DMS79 treated with DMSO at 0.1 percent for 48 hours (cell line): ENCODE measurements around the gene KIFC3.

Source experiments
- DNase-seq: peaks from one replicate; lab custom pipeline; 2025; lab: John Stamatoyannopoulos, UW

KIFC3 gene

DNA sequence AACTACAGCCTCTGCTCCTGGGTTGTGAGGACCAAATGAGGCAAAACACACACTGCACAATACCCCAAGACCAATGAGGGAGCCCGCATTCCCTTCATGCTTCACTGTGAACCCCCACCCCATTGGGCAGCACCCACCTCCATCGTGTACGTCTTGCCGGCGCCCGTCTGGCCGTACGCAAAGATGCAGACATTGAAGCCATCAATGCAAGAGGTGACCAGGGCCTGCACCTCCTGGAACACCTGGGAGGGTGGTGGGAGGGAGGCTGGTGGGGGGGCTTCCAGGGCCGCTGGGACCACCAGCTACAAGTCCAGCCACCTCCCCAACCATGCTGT, 38.3 kb downstream of the KIFC3 start:
- DNase-seq: no peak

DNA sequence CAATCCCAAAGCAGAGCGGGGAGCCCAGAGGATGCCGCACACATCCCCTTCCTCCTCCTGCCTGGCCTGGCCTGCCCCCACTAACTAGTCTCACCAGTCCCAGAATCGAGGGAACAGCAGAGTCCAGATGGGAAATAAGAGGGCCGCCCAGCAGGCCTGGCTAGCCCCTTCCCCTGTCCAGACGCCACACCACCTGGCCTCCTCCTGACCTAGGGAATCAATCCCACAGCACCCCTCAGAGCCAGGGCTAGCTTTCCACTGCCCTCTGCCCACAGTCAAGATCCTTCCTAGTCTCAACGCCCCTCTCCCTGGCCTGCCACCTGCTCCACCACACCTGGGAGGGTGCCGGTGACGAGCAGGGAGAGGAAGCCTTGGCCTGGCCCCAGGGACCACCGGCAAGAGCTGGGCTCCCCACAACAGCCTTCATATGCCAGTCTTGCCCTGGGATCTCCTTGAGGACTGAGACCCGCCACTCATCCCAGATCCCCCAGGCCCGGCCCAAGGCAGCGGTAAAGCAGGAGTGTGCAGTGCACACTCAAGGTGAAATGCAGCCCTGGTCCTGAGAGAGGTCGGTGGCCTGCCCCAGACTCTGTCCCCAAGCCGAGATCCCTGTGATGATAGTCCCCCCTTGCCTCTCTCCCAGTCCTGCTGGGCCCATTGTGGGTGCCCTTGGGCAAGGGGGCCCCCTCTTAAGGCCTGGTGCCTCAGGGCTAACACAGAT, 38.8 kb downstream of the KIFC3 start:
- DNase-seq: no peak

DNA sequence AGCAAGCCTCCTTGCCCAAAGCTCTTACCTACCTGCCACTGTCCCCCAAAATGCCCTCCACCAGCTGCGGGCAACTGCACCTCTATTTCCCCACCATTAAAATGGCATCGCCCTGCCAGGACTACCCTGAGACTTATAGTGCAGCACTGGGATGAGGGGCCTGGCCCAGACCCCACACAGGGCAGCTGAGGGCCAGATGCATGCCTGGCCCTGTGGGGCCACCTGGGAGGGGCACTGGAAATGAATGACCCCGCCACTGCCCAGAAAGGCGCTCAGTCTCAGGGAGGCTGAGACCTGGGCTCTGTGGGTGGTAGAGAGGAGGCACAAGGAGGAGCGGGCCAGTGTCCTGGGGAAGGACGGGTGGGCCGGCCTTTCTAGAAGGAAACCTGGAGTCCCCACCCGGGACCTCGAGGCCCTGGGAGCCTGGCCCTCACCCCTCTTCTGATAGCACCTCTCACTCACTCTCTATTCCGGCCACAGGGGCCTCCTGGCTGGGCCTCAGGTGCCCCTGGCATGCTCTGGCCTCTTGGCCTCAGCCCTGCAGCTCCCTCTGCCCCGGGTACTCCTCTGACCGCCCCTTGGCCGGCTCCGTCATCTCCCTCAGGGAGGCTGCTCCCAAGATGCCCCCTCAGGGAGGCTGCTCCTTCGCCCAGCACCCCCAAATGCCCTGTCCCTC, 39.8 kb downstream of the KIFC3 start:
- DNase-seq: no peak

DNA sequence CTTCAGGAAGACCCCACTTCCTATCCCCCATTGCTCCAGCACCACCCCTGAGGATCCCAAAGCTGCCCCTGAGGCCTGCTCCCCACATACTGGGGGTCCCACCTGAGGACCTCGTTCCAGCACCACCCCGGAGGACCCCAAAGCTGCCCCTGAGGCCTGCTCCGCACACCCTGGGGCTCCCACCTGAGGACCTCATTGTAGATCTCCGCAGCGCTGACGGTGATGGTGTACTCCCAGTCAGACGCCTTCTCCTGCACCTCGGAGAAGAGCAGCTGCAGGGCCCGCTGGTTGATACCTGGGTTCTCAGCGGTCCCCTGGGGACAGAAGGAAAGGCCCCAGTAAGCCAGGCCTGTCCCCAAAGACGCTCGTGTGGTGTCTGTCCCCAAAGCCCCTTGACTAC, 40.3 kb downstream of the KIFC3 start:
- no peak for DNase-seq

DNA sequence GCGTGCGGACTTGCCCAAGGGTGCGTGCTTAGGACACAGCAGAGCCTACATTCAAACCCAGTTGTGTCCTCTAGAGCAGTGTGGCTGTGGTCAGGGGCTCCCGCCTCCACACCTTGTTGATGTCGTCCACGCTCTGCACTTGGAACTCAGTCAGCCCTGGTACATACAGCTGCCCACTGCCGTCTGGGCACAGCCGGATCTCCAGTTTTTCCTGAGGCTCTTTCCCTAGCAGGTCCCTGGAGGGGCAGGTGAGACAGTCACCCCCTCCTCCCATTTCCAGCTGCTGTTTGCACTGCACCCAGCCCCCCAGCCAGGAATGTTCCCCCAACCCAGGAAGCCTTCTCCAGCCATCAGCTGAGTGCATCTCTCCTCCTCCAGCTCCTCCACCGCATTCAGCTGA, 41.0 kb downstream of the KIFC3 start:
- DNase-seq: no peak

DNA sequence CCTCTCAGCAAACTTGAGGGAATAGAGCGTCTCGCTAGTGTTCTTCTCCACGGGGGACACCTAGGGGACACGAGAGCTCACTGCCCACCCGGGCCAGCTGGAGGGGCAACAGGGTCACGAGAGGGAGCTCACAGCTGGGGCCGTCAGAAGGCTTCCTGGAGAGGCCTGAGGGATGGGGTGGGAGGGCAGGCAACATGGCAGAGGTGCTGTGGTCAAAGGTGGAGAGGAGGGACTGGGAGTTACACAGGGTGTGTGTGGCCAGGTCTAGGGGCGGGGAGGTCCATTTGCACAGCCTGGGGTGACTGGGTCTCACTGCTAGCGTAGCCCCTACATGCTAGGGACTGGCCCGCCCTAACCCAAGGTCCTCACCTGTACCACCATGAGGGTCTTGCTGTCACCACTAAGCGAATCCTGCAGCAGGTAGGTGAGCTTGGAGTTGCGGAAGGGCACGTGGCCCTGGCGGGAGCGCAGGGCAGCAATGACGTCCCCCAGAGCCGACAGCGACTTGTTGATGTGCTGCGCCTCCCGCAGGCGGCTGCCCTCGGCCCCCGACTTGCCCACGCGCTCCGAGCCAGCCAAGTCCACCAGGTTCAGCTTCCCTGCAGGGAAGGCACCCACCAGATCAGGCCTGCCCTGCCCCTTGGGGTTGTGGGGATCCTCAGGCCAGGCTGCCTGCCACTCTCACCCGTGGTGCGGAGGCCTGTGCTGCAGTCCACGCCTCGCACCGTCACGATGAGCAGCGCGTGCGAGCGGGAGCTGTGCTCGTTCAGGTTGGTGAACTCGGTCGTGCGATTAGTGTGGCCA, 41.7 kb downstream of the KIFC3 start:
- DNase-seq: no peak

DNA sequence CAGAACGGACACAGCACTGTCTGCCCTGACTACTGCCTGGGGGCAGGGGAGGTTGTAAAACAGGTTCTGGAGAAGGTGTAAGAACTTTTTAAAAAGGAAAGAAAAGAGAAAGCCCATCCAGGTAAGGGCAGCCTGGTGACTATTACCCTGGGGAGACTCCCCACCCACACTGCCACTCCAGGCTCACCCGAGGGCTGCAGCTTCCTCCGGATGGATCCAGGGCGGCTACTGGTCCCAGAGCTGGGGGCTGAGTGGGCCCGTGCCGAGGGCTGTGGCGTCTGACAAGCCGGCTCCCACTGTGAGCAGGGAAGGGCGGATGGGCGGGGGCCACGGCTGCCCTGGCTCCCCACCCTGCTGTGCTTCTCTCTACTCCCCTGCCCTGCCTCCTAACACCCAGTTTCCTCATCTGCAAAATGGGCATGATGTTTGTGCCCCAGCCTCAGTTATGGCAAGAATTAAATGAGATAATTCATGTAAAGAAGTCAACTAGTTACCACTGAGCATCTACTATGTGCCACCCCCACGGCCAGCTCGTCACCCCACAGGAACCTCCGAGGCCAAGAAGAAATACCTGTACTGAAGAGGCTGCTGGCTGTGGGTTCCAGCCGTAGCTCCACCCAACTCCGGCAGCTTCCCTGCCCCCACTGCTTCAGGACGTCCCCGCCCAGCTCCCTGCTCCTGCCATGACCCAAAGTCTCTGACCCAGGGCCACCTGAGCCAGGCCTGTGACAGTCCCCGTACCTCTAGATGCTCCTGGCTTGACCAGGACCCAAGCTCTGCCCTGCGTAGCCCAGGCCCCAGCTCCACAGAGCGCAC, 42.5 kb downstream of the KIFC3 start:
- no peak for DNase-seq

DNA sequence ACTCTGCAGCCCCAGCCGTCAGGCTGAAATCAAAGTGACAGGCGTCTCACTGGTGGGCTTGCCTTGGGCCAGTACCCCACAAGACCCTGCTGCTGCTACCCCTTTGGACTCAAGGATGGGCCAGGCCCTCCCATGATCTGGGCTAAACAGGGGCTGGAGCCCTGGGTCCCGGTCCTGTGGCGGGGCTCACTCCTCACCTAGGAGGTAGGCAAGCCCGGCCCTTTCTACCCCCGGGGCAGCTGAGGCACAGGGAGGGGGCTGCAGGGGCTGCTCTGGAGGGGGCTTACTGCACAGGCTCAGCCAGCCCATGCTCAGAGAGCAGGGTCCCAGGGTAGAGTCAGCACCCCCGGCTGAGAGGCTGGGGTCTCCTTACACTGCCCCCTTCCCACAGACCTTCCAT, 43.2 kb downstream of the KIFC3 start:
- DNase-seq: no peak

DNA sequence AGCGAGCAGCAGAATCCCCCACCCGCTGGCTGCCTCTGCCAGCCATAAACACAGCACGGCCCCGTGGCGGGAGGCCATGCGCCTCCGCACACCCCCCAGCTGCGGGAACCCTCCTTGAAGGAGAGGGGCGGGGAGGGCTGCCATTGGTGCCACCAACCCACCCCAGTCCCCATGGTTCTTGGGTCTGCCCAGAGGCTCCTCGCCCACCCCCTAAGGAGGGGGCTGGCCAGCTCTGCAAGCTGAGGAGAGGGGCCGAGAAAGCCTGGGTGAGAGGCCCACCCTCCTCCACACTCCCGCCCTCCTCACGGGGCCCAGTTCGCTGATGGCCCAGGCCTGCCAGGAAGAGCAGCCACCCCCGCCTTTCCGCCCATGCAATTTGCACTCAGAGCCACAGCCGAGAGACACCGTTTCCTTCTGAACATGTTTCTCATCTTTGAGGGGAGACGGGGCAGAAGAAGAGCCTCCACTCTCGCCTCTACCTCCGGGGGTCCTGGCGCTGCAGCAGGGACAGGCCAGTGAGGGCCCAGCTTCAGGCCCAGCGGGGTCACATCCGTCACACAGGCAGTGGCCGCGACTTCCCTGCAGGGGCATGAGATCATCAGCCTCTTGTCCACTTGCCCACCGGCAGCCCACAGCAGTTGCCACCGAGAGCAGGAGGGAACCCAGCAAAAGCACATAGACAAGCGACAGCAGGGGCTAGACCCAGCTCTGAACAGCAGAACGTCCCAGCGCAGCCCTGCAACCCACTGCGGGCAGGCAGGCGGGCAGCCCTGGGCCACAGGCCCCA, 43.8 kb downstream of the KIFC3 start:
- DNase-seq: no peak

DNA sequence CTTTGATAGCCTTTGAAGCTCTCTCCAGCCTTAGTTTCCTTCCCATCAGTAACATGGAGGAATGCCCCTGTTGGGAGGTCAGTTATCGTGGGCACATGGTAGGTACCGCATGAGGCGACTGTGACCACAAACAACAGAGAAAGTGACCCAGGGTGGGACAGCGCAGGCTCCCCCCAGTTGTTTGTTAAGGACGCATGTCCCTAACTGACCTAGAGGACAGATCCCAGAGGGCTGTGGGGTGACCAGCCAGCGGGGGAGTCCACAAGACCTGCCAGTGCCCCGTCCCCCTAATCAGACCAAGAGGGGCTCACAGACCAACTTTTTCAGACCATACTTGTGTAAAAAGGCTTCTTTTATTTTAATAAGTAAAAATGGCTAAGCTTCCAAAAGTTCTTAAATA, 44.4 kb downstream of the KIFC3 start:
- DNase-seq: no peak

DNA sequence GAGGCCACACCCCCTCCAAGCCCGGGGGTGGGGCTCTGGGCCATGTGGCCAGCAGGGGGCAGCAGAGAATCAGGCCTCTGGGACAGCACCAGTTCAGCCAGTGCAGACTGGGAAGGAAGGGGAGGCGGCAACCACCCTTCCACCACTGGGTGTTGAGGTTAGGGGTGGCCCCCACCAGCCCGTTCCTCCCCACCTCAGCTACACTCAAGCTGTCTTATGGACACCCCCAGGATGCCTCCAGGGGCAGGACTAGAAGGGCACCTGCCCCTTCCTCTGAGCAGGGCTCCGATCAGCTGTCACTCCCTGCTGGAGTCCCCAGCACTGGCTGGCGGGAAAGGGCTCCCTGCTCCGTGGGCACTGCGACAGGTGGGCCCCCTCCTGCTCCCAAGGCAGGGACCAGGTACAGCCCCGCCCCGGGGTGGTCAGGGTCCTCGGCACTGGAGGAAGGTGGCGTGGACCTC, 44.9 kb downstream of the KIFC3 start:
- DNase-seq: no peak

DNA sequence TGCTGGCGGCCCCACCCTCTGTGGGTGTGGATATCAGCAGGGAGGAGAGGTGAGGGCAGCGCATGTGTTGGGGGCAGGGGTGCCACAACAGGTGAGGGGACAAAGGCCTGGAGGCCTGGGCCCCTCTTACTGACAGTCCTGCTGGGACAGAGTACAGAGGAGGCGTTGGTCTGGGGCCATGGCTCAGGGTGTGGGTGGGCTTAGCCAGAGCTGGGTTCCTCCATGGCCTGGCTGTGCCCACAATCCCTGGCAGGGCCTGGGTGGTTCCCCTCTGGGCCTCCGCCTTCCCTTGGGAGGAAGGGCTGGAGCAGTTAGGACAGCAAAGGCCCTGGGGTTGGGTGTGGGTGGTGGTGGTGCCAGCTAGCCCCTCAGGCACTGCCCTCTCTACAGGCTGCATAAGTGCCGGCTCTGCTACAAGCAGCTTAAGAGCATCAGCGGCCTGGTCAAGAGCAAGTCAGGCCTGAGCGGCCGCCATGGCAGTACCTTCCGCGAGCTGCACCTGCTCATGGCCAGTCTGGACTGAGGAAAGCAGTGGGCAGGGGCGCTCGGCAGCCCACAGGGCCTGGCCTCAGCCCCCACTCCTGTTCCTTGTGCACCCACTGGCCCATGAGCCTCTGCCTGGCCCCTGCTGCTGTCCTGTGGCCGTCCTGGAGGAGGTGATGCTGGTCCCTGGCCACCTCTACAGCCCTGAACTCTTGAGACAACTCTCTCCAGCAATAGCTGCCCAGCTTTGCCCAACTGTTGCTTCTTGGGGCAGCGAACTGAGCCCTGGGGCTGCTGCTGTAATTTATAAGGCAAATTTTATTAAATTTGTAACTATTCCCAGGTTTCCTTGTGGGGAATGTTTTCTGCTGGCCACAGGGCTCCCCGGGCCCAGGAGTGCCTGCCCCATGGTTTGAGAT, 45.6 kb downstream of the KIFC3 start:
- no peak for DNase-seq

DNA sequence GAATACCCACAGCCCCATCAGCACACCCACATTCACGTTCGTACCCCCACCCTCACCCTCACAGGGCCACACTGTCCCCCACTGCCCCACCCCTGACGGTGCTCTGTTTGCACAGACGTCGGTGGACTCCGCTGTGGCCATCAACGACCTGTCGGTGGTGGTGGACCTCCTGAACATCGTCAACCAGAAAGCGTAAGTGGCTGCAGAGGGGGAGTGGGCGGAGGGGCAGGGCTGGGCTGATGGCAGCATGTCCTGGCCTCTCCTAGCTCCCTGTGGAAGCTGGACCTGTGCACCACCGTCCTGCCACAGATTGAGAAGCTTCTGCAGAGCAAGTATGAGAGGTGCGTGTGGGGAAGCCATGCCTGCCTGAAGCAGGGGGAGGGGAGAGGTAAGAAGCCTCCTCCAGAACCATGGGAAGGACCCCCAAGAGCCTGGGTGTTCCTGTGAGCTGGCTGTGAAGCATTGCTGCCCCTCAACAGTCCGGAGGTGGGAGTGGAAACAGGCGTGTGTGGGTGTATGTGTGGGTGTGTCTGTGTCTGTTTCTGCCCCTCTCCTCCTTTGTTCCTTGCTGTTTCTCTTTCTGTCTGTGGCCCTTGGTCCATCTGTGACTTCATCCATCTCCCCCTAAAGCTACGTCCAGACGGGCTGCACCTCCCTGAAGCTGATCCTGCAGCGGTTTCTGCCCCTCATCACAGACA, 46.4 kb downstream of the KIFC3 start:
- DNase-seq: no peak

DNA sequence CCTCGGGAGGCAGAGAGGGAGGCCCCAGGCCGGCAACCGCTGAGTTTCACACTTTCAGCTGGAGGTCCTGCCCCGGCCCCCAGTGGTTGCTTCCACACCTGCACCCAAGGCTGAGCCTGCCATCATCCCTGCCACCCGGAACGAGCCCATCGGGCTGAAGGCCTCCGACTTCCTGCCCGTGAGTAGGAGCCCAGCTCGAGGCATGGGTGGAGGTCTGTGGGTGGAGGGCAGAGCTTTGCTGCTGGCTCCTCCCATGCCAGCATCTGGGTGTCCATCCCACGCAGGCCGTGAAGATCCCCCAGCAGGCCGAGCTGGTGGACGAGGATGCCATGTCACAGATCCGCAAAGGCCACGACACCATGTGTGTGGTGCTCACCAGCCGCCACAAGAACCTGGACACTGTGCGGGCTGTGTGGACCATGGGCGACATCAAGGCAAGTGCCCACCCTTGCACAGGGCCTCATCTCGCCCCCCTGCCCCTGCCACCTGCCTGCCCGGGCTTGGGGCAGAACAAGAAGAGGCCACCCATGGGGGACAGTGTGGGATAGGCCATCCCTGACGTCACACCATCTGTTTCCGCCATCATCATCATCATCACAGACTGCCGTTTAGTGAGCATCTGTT, 47.1 kb downstream of the KIFC3 start:
- no peak for DNase-seq

DNA sequence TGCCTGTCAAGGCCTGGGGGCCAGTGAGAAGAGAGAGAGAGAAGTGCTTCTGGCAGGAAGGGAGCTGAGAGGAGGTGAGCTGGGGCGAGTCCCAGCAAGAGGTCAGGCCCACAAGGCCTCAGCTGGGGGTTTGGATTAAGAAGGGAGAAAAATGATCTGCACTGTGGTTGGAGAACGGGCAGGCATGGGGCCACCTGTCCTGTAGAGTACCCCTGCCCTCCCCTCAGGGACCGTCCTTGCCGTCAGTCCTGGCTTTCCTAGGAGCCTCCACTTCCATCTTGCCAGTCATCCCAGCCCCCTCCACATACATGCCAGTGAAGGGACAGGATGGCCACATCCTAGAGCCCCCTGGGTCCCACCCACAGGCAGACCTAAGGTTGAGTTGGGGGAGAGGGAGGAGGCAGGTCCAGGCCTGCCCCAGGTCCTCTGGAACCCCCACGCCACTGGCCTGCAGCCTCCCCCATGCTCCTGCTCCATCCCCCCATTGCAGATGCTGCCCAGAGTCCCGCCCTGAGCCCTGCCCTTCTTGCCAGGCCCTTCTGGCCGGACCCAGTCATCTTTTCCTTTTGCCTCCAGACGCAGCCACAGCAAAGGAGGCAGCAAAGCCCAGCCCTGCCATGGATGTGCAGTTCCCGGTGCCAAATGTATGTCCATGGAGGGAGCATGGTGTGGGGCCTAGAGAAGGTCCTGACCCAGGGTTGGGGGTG, 47.8 kb downstream of the KIFC3 start:
- DNase-seq: no peak

DNA sequence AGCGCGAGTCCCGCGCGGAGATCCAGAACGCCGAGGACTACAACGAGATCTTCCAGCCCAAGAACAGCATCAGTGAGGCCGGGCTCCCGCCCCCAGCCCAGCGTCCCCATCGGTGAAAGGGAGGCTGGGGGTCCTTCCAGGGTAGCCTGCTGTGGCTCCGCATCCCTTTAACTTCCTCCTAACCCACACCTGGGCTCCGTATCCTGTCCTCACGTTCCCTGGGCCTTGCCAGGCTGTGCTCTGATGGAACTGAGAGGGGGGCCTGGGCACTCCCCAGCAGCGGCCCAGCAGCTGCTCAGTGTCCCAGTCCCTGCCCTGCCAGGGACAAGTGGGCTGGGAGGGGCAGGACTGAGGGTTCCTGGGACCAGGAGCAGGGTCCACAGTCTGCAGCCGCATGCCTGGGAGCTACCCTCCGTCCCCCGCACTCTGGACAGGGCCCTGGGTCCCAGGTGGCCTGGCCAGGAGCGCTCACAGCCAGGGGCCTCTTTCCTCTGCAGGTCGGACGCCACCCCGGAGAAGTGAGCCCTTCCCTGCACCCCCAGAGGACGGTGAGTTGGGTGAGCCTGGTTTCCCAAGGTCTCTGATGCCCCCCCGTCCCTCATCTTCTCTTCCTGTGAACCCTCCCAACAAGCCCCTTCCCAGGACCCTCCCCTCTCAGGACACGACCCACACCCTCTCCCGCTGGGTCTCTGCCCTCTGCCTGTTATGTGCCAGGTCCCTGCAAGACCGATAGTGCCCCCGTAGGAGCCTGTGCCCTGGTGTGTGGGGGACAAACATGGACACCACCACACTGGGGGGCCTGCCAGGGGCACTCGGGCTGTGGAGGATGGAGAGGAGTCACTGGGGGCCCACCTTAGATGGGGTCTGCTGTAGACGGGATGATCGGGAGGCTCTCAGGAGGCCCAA, 48.6 kb downstream of the KIFC3 start:
- DNase-seq: no peak

DNA sequence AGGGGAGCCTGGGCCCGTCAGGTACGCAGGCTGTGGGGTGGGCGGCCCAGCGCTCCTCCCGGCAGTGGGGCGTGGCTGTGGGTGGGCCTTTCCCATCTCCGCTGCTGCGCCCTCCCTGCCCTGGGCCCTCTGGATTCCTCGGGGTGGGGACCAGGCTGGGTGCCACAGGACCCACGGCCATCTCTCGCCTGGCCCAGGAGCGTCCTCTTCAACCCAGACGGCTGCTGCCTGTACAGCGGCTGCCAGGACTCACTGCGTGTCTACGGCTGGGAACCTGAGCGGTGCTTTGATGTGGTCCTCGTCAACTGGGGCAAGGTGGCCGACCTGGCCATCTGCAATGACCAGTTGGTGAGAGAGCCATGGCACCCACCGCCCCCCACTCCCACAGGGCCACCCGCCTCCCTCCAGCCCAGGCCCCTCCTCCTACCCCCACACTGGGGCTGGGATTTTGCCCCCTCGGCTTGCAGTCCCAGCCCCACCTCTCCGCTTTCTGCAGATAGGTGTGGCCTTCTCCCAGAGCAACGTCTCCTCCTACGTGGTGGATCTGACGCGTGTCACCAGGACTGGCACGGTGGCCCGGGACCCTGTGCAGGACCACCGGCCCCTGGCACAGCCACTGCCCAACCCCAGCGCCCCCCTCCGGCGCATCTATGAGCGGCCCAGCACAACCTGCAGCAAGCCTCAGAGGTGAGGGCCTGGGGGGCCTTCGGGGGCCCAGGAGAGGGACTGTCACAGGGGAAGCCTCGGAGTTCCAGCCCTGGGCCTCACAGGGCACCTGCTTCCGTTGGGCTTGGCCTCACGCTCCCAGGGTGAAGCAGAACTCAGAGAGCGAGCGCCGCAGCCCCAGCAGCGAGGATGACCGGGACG, 49.5 kb downstream of the KIFC3 start:
- no peak for DNase-seq
